ENCODE measurements around the gene RSRP1. TPM values are rescaled to one million over a fixed set of nuclear protein-coding genes. Genes with fewer than 3 reads are reported as not detected.

The RSRP1 gene
- total and polyA plus RNA-seq, 2 of the 8 experiments (the other 6 are each of a cell fraction or from before 2014, with no cell fraction given) = 32.9 to 59.4 TPM

- no peak for TF ChIP-seq CHD7 (IDR thresholded peaks at IDR 0.05; ENCODE audit: insufficient replicate concordance, low read length)
- no peak for TF ChIP-seq GABPA (IDR thresholded peaks at IDR 0.05; ENCODE audit: borderline replicate concordance, insufficient read depth, low read length)
- TF ChIP-seq POLR2A (IDR thresholded peaks at IDR 0.05; ENCODE audit: control extremely low read depth in 1 of 2, low read depth in 2 of 2, low read length in 2 of 2) = no peak
- TF ChIP-seq ASH2L (IDR thresholded peaks at IDR 0.05; ENCODE audit: low read length) = peak; percentile 27
These were observed 54.0 kb downstream of the RSRP1 start (continued) for GRCh38 chr1:25193229-25193628.
